SIG-M5 treated with dmso at 0.1 percent for 504 hours (cell line): ENCODE data around the gene SYTL3.
"Not testable (repeated sequence)": the region's sequence is repeated elsewhere in the genome, so short reads cannot be mapped to it uniquely, and the experiment has no call there.

Experiments used
- DNase-seq: peaks from one replicate; lab custom pipeline; 2025; ENCODE audit not compliant: unreplicated experiment; lab: John Stamatoyannopoulos, UW

SYTL3 gene

GRCh38 chr6:158649289-158650143 lies at the start of gene SYTL3:
TSS of gene SYTL3 (plus strand) at chr6:158650054. CDS start at chr6:158663269, 13,215 bp downstream.
- peak; percentile 57 for DNase-seq

- DNase-seq = no peak
Observed at GRCh38 chr6:158603261-158604047, 46.4 kb upstream of the SYTL3 start.

GRCh38 chr6:158604048-158604406 lies 45.8 kb upstream of the SYTL3 start:
- no peak for DNase-seq

GRCh38 chr6:158605266-158605878 lies 44.5 kb upstream of the SYTL3 start:
- peak; percentile 23 for DNase-seq

GRCh38 chr6:158606011-158606410 lies 43.8 kb upstream of the SYTL3 start:
- not testable (repeated sequence) for DNase-seq

GRCh38 chr6:158606935-158607334 lies 42.9 kb upstream of the SYTL3 start:
- DNase-seq = no peak

- no peak for DNase-seq
Observed at GRCh38 chr6:158607411-158608170, 42.3 kb upstream of the SYTL3 start.

GRCh38 chr6:158608221-158608620 lies 41.6 kb upstream of the SYTL3 start:
- no peak for DNase-seq

- no peak for DNase-seq
Observed at GRCh38 chr6:158609455-158610155, 40.2 kb upstream of the SYTL3 start.

GRCh38 chr6:158610319-158610968 lies 39.4 kb upstream of the SYTL3 start:
- DNase-seq = no peak

- DNase-seq = no peak
Observed at GRCh38 chr6:158611039-158611438, 38.8 kb upstream of the SYTL3 start.

- DNase-seq = no peak
Observed at GRCh38 chr6:158611541-158612370, 38.1 kb upstream of the SYTL3 start.

- DNase-seq = not testable (repeated sequence)
Observed at GRCh38 chr6:158614606-158615005, 35.2 kb upstream of the SYTL3 start.

GRCh38 chr6:158618289-158618688 lies 31.6 kb upstream of the SYTL3 start:
- not testable (repeated sequence) for DNase-seq

- DNase-seq = no peak
Observed at GRCh38 chr6:158619922-158620801, 29.7 kb upstream of the SYTL3 start.

- DNase-seq = no peak
Observed at GRCh38 chr6:158620963-158621693, 28.7 kb upstream of the SYTL3 start.
